SU-DHL-6 (cell line): ENCODE measurements around the gene GALNT14.

ENCODE experiments used
- CTCF ChIP-seq: fragments of 200-600 bp; sonication (generic); IDR thresholded peaks from one replicate; pipeline ENCODE4 v1.5.1; 2017; ENCODE audit warnings: antibody characterized with exemption, mild to moderate bottlenecking, low read length, moderate library complexity; ENCODE audit not compliant: insufficient read depth, poor library complexity, severe bottlenecking
- EZH2phosphoT487 ChIP-seq: fragments of 200-600 bp; sonication (generic), shearing (Covaris generic); conservative IDR thresholded peaks from 2 replicates; pipeline ENCODE4 v1.6.1; 2018; ENCODE audit warnings: mild to moderate bottlenecking, antibody characterized with exemption, low read length, moderate library complexity, mixed read lengths

DNA sequence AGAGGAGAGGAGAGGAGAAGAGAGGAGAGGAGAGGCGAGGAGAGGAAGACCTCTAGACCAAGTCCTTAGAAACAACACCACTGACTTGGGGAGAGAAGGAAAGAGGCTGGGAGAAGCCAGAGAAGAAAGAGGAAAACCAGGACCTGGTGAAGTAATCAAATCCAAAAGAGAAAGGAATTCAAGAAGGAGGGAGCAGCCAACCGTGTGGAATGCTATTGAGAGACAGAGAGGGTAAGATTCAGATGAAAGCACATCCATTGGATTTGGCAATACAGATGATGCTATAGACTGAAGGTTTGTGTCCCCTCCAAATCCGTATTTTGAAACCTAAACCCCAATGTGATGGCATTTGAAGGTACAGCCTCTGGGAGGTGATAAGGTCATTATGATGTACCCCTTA, 50.7 kb downstream of the GALNT14 start:
- TF ChIP-seq CTCF (no peak), EZH2phosphoT487 (no peak)
